Heart left ventricle (tissue), 16 donors: ENCODE measurements around the gene TTC7B. TPM values are rescaled to one million over a fixed set of nuclear protein-coding genes. Genes with fewer than 3 reads are reported as not detected.

Source experiments
- ATAC-seq, 4 donors: fragments of 200-7000 bp; cut with Tn5 transposase; one replicate each; pipeline ENCODE4 v1.9.1; 2020 to 2022; ENCODE audit warnings: moderate library complexity in 4 of 4, mild to moderate bottlenecking in 3 of 4, moderate number of reproducible peaks in 1 of 4
- DNase-seq, 5 donors: peaks; one replicate each; pipeline ENCODE4 v3.0.0-alpha.2; 2020
- H3K27ac ChIP-seq, 12 donors: fragments of 200-600 bp; sonication (generic) in 4 of 12; one replicate each; pipeline versions ENCODE4 v1.5.0 to v1.8.0; 2016 to 2022; ENCODE audit warnings: mild to moderate bottlenecking in 2 of 12
- H3K27me3 ChIP-seq, 9 donors: fragments of 200-600 bp; sonication (generic) in 2 of 9; one replicate each; pipeline versions ENCODE4 v1.5.1 to v1.8.0; 2016 to 2022; ENCODE audit warnings: mild to moderate bottlenecking in 3 of 9
- H3K36me3 ChIP-seq, 9 donors: fragments of 200-600 bp; sonication (generic) in 2 of 9; one replicate each; pipeline versions ENCODE4 v1.5.0 to v1.8.0; 2018 to 2022; ENCODE audit warnings: mild to moderate bottlenecking in 2 of 9
- H3K4me1 ChIP-seq, 12 donors: fragments of 200-600 bp; sonication (generic) in 4 of 12; one replicate each; pipeline versions ENCODE4 v1.5.0 to v1.8.0; 2016 to 2022; ENCODE audit warnings: mild to moderate bottlenecking in 3 of 12
- H3K4me3 ChIP-seq, 12 donors: fragments of 200-600 bp; sonication (generic) in 4 of 12; one replicate each; pipeline versions ENCODE4 v1.5.0 to v1.8.0; 2017 to 2022; ENCODE audit warnings: mild to moderate bottlenecking in 9 of 12, moderate library complexity in 4 of 12
- H3K9me3 ChIP-seq, 12 donors: fragments of 200-600 bp; sonication (generic) in 4 of 12; one replicate each; pipeline versions ENCODE4 v1.5.0 to v1.8.0; 2016 to 2022; ENCODE audit warnings: mild to moderate bottlenecking in 1 of 12
- POLR2A ChIP-seq, 2 donors: fragments of 450-650 bp; IDR thresholded peaks; one replicate each; pipeline ENCODE4 v1.6.1; 2017; ENCODE audit warnings: antibody characterized with exemption in 2 of 2, mild to moderate bottlenecking in 2 of 2, moderate library complexity in 2 of 2
- WGBS, 4 donors: extraction: QIAGEN DNeasy Blood & Tissue Kit in 2 of 4; methylation state at CpG; one replicate each; pipeline versions ENCODE4 v1.1.5 to v1.1.7; 2013 to 2018; 5-methylcytosine and 5-hydroxymethylcytosine counted together
- intact Hi-C, 10 donors: fragments of 100-400 bp; cut with DNase I; formaldehyde crosslinking; loops; one replicate each; pipeline versions ENCODE4 v1.11.1 to v1.14.2; 2022
- polyA plus RNA-seq, 2 donors: library from polyadenylated mRNA; stranded (reverse); fragments of 200-250 nt; gene quantifications; one replicate each; pipeline ENCODE4 v1.2.3, GENCODE V29; 2013
- total RNA-seq, 9 donors: library from RNA; depleted of rRNA in 2 of 9; stranded (reverse); fragments of >200 nt in 2 of 9; fragmentation: NEBNext Ultra II Directional in 3 of 9; extraction: Animal tissue kit (Norgen Biotek cat#: 25700) in 3 of 9; gene quantifications; one replicate each; pipeline versions ENCODE4 v1.1.0 to v1.2.4, GENCODE V29; 2016 to 2023
- TF ChIP-seq, protein P1 (sequence below), 12 donors: fragments of 200-600 bp; sonication (generic) in 4 of 12; IDR thresholded peaks; one replicate each; pipeline versions ENCODE4 v1.5.0 to v1.8.0; 2018 to 2022; ENCODE audit warnings: antibody characterized with exemption in 12 of 12, mild to moderate bottlenecking in 5 of 12
- donor health status: ischemic (EF 13 %, LVEDD 7.1; RV severe dilation, severe dysfunction).
- donor health status: healthy with polysubstance abuse.
- donor health status: DM: no; HTN: yes; CAD: no.
- donor health status: DM: no; HTN: no; CAD: no.
- donor health status: ischemic (EF 25% LVEDD 6.9; RV normal size, moderate dysfunction).
- donor health status: ischemic (EF 25% LVEDD 5.7; RV mildly dilated, moderate dysfunction).
- donor health status: healthy.
- donor health status: DM: yes; HTN: yes; CAD: no.
- donor health status: ischemic (EF 35%, LVEDD 5.7; RV mildly dilated, moderate dysfunction).
- donor health status: nonischemic (EF 11% LVEDD 7.7; RV severe dilation, severe dysfunction).
- donor health status: DM: yes; HTN: yes; CAD: no.
- donor health status: PGD.
- donor health status: ischemic (EF 29% LVEDD 5.4; RV normal size, mild dysfunction).
- donor health status: nonischemic (EF 23%, LVEDD 6.1; RV moderate dilation, normal function).

Gene TTC7B
- total and polyA plus RNA-seq, 11 donors: 20.3 to 76.1 (median 62.6) TPM

DNA sequence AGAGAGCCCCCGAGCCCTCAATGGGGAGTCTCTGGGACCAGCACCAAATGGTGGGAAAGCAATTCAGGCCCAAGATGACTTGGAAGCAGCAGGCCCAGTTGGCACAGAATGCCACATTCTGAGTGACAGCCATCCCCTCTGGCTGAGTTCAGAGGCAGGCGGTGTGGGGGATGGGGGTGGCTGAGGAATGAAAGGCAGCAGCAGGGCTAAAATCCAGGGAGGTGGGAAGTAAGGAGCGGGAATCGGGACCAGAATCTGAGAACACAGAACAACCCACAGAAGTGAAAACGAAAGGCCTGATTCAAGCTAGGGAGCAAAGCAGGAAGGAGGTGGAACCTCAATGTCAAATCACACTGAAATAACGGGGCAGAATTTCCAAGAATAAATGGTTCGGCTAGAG, 248.2 kb downstream of the TTC7B start:
- WGBS, 4 donors: 81 to 93% (median 86%) methylated on average over 7 of the region's 7 CpGs
- intact Hi-C loops: no loop called here
- Histone ChIP-seq H3K4me3 (no peak overlapping the region), H3K9me3 (no peaks in the 10 kb centered on the region), H3K4me1 (peaks cover 0 to 13% (median 7%) of the 10 kb centered on the region in 12 donors), H3K36me3 (peaks cover 0 to 13% (median 0%) of the 10 kb centered on the region in 9 donors), H3K27ac (peak overlapping the region in 6 of 12 donors; percentile 6 to 77 (median 19)), H3K27me3 (no peaks in the 10 kb centered on the region)
- DNase-seq (no peak), ATAC-seq (peak in 1 of 4 donors; percentile 27)
- TF ChIP-seq POLR2A (IDR thresholded peaks at IDR 0.05): no peak
- TF ChIP-seq, protein P1, sequence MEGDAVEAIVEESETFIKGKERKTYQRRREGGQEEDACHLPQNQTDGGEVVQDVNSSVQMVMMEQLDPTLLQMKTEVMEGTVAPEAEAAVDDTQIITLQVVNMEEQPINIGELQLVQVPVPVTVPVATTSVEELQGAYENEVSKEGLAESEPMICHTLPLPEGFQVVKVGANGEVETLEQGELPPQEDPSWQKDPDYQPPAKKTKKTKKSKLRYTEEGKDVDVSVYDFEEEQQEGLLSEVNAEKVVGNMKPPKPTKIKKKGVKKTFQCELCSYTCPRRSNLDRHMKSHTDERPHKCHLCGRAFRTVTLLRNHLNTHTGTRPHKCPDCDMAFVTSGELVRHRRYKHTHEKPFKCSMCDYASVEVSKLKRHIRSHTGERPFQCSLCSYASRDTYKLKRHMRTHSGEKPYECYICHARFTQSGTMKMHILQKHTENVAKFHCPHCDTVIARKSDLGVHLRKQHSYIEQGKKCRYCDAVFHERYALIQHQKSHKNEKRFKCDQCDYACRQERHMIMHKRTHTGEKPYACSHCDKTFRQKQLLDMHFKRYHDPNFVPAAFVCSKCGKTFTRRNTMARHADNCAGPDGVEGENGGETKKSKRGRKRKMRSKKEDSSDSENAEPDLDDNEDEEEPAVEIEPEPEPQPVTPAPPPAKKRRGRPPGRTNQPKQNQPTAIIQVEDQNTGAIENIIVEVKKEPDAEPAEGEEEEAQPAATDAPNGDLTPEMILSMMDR (IDR thresholded peaks at IDR 0.05): no peak

DNA sequence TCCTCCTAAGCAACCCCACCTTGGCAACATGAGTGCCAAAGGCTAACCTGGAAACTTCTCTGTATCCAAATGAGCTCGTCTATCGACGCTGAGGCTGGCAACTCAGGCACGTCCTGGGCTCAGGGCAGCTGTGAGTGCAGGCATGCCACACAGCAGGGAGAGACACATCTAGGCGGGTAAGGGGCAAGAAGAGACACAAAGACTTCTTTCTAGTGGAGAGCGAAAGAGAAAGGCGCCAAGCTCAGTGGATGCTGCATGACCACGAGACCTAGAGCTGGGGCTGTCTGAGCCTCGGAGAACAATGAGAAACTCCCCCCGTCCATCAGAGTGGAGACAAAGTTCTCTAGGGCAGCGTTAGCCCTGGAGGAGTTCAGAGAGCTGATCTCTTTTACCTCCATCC, 249.0 kb downstream of the TTC7B start:
- peaks cover 0 to 13% (median 0%) of the 10 kb centered on the region in 9 donors for H3K36me3 ChIP-seq
- no peak for TF ChIP-seq POLR2A (IDR thresholded peaks at IDR 0.05)
- TF ChIP-seq, protein P1 (IDR thresholded peaks at IDR 0.05): no peak
- H3K9me3 ChIP-seq: no peaks in the 10 kb centered on the region
- ATAC-seq: no peak
- 88 to 99% (median 96%) methylated on average over 11 of the region's 11 CpGs for WGBS, 4 donors
- intact Hi-C loops: no loop called here
- no peaks in the 10 kb centered on the region for H3K27me3 ChIP-seq
- H3K4me1 ChIP-seq: peaks cover 0 to 13% (median 7%) of the 10 kb centered on the region in 12 donors
- H3K4me3 ChIP-seq: no peak overlapping the region
- no peak for DNase-seq
- H3K27ac ChIP-seq: no peak overlapping the region

DNA sequence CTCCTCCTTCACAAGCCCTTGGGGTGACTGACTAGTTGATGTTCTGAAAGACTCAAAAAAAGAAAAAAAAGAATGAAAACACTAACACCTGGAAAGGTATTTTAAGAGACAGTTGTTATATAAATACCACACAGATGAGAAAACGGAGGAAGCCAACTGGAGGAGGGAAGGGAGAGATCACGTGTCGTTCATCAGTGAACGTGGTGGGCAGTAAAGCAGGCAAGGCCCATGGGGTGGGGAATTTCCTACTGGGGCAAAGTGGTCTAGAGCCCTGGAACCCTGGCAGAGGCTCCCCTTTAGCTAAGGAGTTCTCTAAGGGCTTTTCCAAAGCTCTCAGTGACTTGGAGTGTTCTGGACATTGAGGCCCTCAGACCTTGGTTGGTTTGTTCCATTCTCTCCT, 249.7 kb downstream of the TTC7B start:
- Histone ChIP-seq H3K4me3 (no peak overlapping the region), H3K27ac (no peak overlapping the region)
- intact Hi-C loops: no loop called here

DNA sequence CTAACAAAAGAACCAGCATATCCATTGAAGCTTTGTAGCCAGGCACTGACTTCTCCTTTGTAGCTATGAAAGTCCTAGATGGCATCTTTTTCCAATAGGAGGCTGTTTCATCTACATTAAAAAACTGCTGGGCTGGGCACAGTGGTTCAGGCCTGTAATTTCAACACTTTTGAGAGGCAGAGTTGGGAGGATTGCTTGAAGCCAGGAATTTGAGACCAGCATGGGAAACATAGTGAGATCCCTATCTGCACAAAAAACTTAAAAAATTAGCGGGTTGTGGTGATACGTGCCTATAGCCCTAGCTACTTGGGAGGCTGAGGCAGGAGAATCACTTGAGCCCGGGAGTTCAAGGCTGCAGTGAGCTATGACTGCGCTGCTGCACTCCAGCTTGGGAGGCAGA, 251.7 kb downstream of the TTC7B start:
- no peak for ATAC-seq
- WGBS, 4 donors: 94 to 97% (median 95%) methylated on average over 4 of the region's 4 CpGs
- no peak overlapping the region for H3K27ac ChIP-seq

More for the DNA sequence above, 249.7 kb downstream of the TTC7B start:
- peaks cover 0 to 13% (median 7%) of the 10 kb centered on the region in 12 donors for H3K4me1 ChIP-seq
- H3K36me3 ChIP-seq: peaks cover 0 to 13% (median 0%) of the 10 kb centered on the region in 9 donors
- H3K9me3 ChIP-seq: no peaks in the 10 kb centered on the region
- ATAC-seq: no peak
- no peak for DNase-seq
- WGBS, 4 donors: 85 to 96% (median 93%) methylated on average over 4 of the region's 4 CpGs
- H3K27me3 ChIP-seq: no peaks in the 10 kb centered on the region
- TF ChIP-seq, protein P1 (IDR thresholded peaks at IDR 0.05): no peak
- no peak for TF ChIP-seq POLR2A (IDR thresholded peaks at IDR 0.05)

More for the DNA sequence above, 251.7 kb downstream of the TTC7B start:
- no peak for TF ChIP-seq POLR2A (IDR thresholded peaks at IDR 0.05)
- TF ChIP-seq, protein P1 (IDR thresholded peaks at IDR 0.05): no peak
- Histone ChIP-seq H3K4me3 (no peak overlapping the region), H3K9me3 (no peaks in the 10 kb centered on the region), H3K27me3 (no peaks in the 10 kb centered on the region), H3K4me1 (peaks cover 0 to 13% (median 7%) of the 10 kb centered on the region in 12 donors), H3K36me3 (peaks cover 0 to 14% (median 0%) of the 10 kb centered on the region in 9 donors)
- DNase-seq: no peak
- intact Hi-C loops: no loop called here
